GM10248 (cell line): ENCODE measurements around the gene INO80B.
A peak's percentile ranks its signal among the peaks of the same experiment; 100 is the strongest.

ENCODE experiments used
- CTCF ChIA-PET: fragments of 300-600 bp; sonication (Branson Sonifier 250); formaldehyde crosslinking; extraction: SDS; loops from one replicate; lab custom pipeline; 2021; ENCODE audit warnings: antibody characterized with exemption; lab: Yijun Ruan, JAX
- POLR2A ChIA-PET: fragments of 350-650 bp; sonication (Branson Sonifier 250); formaldehyde crosslinking; extraction: SDS; loops from one replicate; lab custom pipeline; 2020; ENCODE audit warnings: antibody characterized with exemption; lab: Yijun Ruan, JAX
- DNase-seq: peaks from one replicate; pipeline ENCODE4 v3.0.0; 2012; ENCODE audit errors: extremely low spot score
- CTCF ChIP-seq: IDR thresholded peaks from 2 replicates; pipeline ENCODE4 v1.5.1; 2012; ENCODE audit warnings: mild to moderate bottlenecking, low read depth; ENCODE audit errors: extremely low read depth, missing control alignments, control extremely low read depth

Gene INO80B

GRCh38 chr2:74447230-74447999, 7.5 kb upstream of the INO80B start:
- no peak for TF ChIP-seq CTCF
- ChIA-PET POLR2A (no interaction called here), CTCF (interaction anchor here (1.5 kb wide), 1 partner anchor 14 kb away, joined by 4 read pairs; no protein-coding TSS in a partner anchor)
- no peak for DNase-seq

- CTCF ChIA-PET, result interaction anchor here (1.5 kb wide), 1 partner anchor 13 kb away, joined by 4 read pairs; no protein-coding TSS in a partner anchor
- TF ChIP-seq CTCF, result no peak
- DNase-seq, result no peak
- POLR2A ChIA-PET, result no interaction called here
Observed at GRCh38 chr2:74448771-74449170, 6.1 kb upstream of the INO80B start.

- ChIA-PET POLR2A (interaction anchor here (1.0 kb wide), 1 partner anchor 10 kb away, joined by 3 read pairs; no protein-coding TSS in a partner anchor), CTCF (no interaction called here)
- no peak for TF ChIP-seq CTCF
- no peak for DNase-seq
Observed at GRCh38 chr2:74450570-74451190, 4.2 kb upstream of the INO80B start.

- no peak for TF ChIP-seq CTCF
- ChIA-PET POLR2A (interaction anchor here (0.6 to 1.7 kb wide), 4 partner anchors 10 to 74 kb away, joined by 3 to 8 read pairs (median 6); partner anchors contain the start of genes AUP1 and HTRA2), CTCF (interaction anchor here (1.0 to 4.5 kb wide), 6 partner anchors 17 to 128 kb away, joined by 3 to 29 read pairs (median 5); partner anchors contain the start of genes CCDC142, MRPL53 and TTC31)
- no peak for DNase-seq
Observed at GRCh38 chr2:74457129-74457548, 2.3 kb downstream of the INO80B start.

GRCh38 chr2:74457549-74458131, 2.8 kb downstream of the INO80B start:
- DNase-seq, result peak; percentile 80
- no peak for TF ChIP-seq CTCF
- POLR2A ChIA-PET, result interaction anchor here (0.6 to 1.7 kb wide), 10 partner anchors 9 to 73 kb away, joined by 3 to 8 read pairs (median 6); partner anchors contain the start of genes AUP1, HTRA2 and MRPL53
- CTCF ChIA-PET, result interaction anchor here (1.0 to 4.5 kb wide), 7 partner anchors 16 to 130 kb away, joined by 3 to 29 read pairs (median 4); partner anchors contain the start of genes AUP1, CCDC142, HTRA2 and MRPL53

- DNase-seq, result peak; percentile 95
- no peak for TF ChIP-seq CTCF
- ChIA-PET CTCF (interaction anchor here (0.9 to 4.5 kb wide), 7 partner anchors 9 to 129 kb away, joined by 3 to 29 read pairs (median 4); partner anchors contain the start of genes AUP1, CCDC142, HTRA2 and MRPL53), POLR2A (interaction anchor here (1.0 to 1.7 kb wide), 10 partner anchors 9 to 72 kb away, joined by 3 to 8 read pairs (median 4); partner anchors contain the start of genes AUP1, HTRA2 and MRPL53)
Observed at GRCh38 chr2:74458132-74458937, 3.4 kb downstream of the INO80B start, which contains the start of gene WBP1. TSS of gene WBP1 (plus strand) at chr2:74458438. CDS start at chr2:74458603, 165 bp downstream.
